Body of pancreas (tissue), 4 donors: Measurements from ENCODE around the gene TMEM14B. TPM values are rescaled to one million over a fixed set of nuclear protein-coding genes. Genes with fewer than 3 reads are reported as not detected.

ENCODE experiments used
- ATAC-seq: fragments of 150-250 bp; one replicate; pipeline ENCODE4 v1.9.1; 2016
- DNase-seq, 4 donors: peaks; one replicate each; pipeline ENCODE4 v3.0.0-alpha.2; 2019
- H3K27ac ChIP-seq, 4 donors: fragments of 200-600 bp; sonication (generic); 1 replicate in 3 of 4; 2 replicates in 1 of 4; pipeline versions ENCODE4 v1.5.1 to v1.6.1; 2016 to 2019; ENCODE audit warnings: mild to moderate bottlenecking in 1 of 4, mixed read lengths in 1 of 4, moderate library complexity in 1 of 4
- H3K27me3 ChIP-seq, 2 donors: fragments of 200-600 bp; sonication (generic); one replicate each; pipeline ENCODE4 v1.6.0; 2016; ENCODE audit warnings: mild to moderate bottlenecking in 1 of 2
- H3K36me3 ChIP-seq, 2 donors: fragments of 200-600 bp; sonication (generic); replicated peaks in 1 of 2; 2 replicates each; pipeline ENCODE4 v1.5.1; 2016; ENCODE audit warnings: low read depth in 2 of 2; ENCODE audit not compliant: insufficient read depth in 1 of 2
- H3K4me1 ChIP-seq: fragments of 200-600 bp; sonication (generic); one replicate; pipeline ENCODE4 v1.6.0; 2016
- H3K4me3 ChIP-seq, 2 donors: fragments of 200-600 bp; sonication (generic); 1 replicate in 1 of 2; 2 replicates in 1 of 2; pipeline ENCODE4 v1.5.1; 2016 to 2019
- H3K9me3 ChIP-seq, 3 donors: fragments of 200-600 bp; sonication (generic); 1 replicate in 2 of 3; 2 replicates in 1 of 3; pipeline ENCODE4 v1.5.1; 2016
- CTCF ChIP-seq, 7 experiments: fragments of 450-650 bp in 4 of 7; fragments of 200-600 bp in 3 of 7; sonication (generic) in 3 of 7; IDR thresholded peaks; one replicate each; pipeline ENCODE4 v1.5.1; 2016 to 2019; ENCODE audit warnings: antibody characterized with exemption in 7 of 7
- POLR2A ChIP-seq, 3 donors: fragments of 450-650 bp; IDR thresholded peaks; one replicate each; pipeline ENCODE4 v1.6.1; 2016; ENCODE audit warnings: antibody characterized with exemption in 3 of 3, mild to moderate bottlenecking in 2 of 3
- WGBS, 2 donors: methylation state at CpG; one replicate each; pipeline ENCODE4 v1.1.5; 2017; 5-methylcytosine and 5-hydroxymethylcytosine counted together
- intact Hi-C: fragments of 100-400 bp; cut with DNase I; formaldehyde crosslinking; loops from one replicate; pipeline ENCODE4 v1.15.1; 2023
- small RNA-seq: library from RNA; depleted of rRNA; stranded (forward); fragments of <200 nt; gene quantifications from one replicate; pipeline ENCODE3, GENCODE V24; 2016
- total RNA-seq, 2 donors: library from RNA; depleted of rRNA; stranded (reverse); fragments of >200 nt; gene quantifications; one replicate each; pipeline ENCODE4 v1.1.0, GENCODE V29; 2016

The TMEM14B gene
- total RNA-seq, 2 donors from 2014 or later: 49.3 to 49.4 TPM

GRCh38 chr6:10793695-10794094 lies 46.1 kb downstream of the TMEM14B start:
- Histone ChIP-seq H3K27ac (no peak overlapping the region), H3K4me3 (no peak overlapping the region), H3K36me3 (no peaks in the 10 kb centered on the region), H3K27me3 (no peaks in the 10 kb centered on the region), H3K4me1 (no peaks in the 10 kb centered on the region), H3K9me3 (no peaks in the 10 kb centered on the region)
- intact Hi-C loops: no loop called here
- ATAC-seq: no peak
- TF ChIP-seq CTCF (IDR thresholded peaks at IDR 0.05) (no peak), POLR2A (IDR thresholded peaks at IDR 0.05) (no peak)
- 92 to 97% methylated on average over 6 of the region's 6 CpGs for WGBS, 2 donors
- DNase-seq: no peak

GRCh38 chr6:10794239-10794638 lies 46.6 kb downstream of the TMEM14B start:
- H3K27ac ChIP-seq: no peak overlapping the region
- no peak for ATAC-seq
- H3K36me3 ChIP-seq: no peaks in the 10 kb centered on the region
- no peak overlapping the region for H3K4me3 ChIP-seq
- 66 to 72% methylated on average over 3 of the region's 3 CpGs for WGBS, 2 donors
- intact Hi-C loops: no loop called here
- no peak for DNase-seq
- H3K4me1 ChIP-seq: no peaks in the 10 kb centered on the region
- TF ChIP-seq CTCF (IDR thresholded peaks at IDR 0.05): no peak
- no peak for TF ChIP-seq POLR2A (IDR thresholded peaks at IDR 0.05)
- H3K27me3 ChIP-seq: no peaks in the 10 kb centered on the region
- no peaks in the 10 kb centered on the region for H3K9me3 ChIP-seq

GRCh38 chr6:10800810-10801209 lies 53.2 kb downstream of the TMEM14B start:
- ATAC-seq (no peak), DNase-seq (no peak)
- Histone ChIP-seq H3K4me1 (no peaks in the 10 kb centered on the region), H3K4me3 (no peak overlapping the region), H3K9me3 (no peaks in the 10 kb centered on the region), H3K27ac (no peak overlapping the region), H3K36me3 (no peaks in the 10 kb centered on the region), H3K27me3 (no peaks in the 10 kb centered on the region)
- TF ChIP-seq POLR2A (IDR thresholded peaks at IDR 0.05): no peak
- no peak for TF ChIP-seq CTCF (IDR thresholded peaks at IDR 0.05)
- WGBS, 2 donors: 44 to 53% methylated on average over 3 of the region's 3 CpGs
- intact Hi-C loops: loop anchor here (5.0 kb wide), 1 partner anchor 324 kb away; no protein-coding TSS in a partner anchor

GRCh38 chr6:10801224-10801848 lies 53.7 kb downstream of the TMEM14B start:
- Histone ChIP-seq H3K4me1 (no peaks in the 10 kb centered on the region), H3K9me3 (no peaks in the 10 kb centered on the region), H3K36me3 (no peaks in the 10 kb centered on the region), H3K4me3 (no peak overlapping the region), H3K27me3 (no peaks in the 10 kb centered on the region), H3K27ac (no peak overlapping the region)
- DNase-seq: peak; percentile 54 to 70 (median 58)
- intact Hi-C loops: loop anchor here (5.0 kb wide), 1 partner anchor 324 kb away; no protein-coding TSS in a partner anchor
- TF ChIP-seq POLR2A (IDR thresholded peaks at IDR 0.05) (no peak), CTCF (IDR thresholded peaks at IDR 0.05) (peak; percentile 86 to 99 (median 87))
- 16 to 21% methylated on average over 2 of the region's 2 CpGs for WGBS, 2 donors
- peak; percentile 83 for ATAC-seq

Small RNA genes within 50 kb of the gene (small RNA-seq; reads per million reads assigned to genes)
- not detected for gene RNA5SP203

Other genes starting within 250 kb of the TMEM14B start
- 1 to 10 TPM; 4.4 to 7.6 TPM for gene GCNT2, start 226.5 kb upstream of the TMEM14B start, total RNA-seq
- gene C6orf52, start 53.2 kb upstream of the TMEM14B start, total RNA-seq: not detected
- gene PAK1IP1, start 52.8 kb upstream of the TMEM14B start, total RNA-seq: 1 to 10 TPM; 2.1 to 8.6 TPM
- 10 to 100 TPM; 31.6 to 61.0 TPM for gene TMEM14C, start 24.7 kb upstream of the TMEM14B start, total RNA-seq
- under 1 TPM in 1 of 2 donors, not detected in 1; 0.26 TPM for gene MAK, start 90.7 kb downstream of the TMEM14B start, total RNA-seq
- not detected for gene GCM2, start 134.2 kb downstream of the TMEM14B start, total RNA-seq
- gene SYCP2L, start 139.2 kb downstream of the TMEM14B start, total RNA-seq: 1 to 10 TPM; 2.1 to 3.3 TPM